Globus pallidus (tissue), 1 donor: ENCODE data around the gene VSIR.

Experiments used
- DNase-seq: peaks from one replicate; pipeline ENCODE4 v3.0.0-alpha.2; 2015; ENCODE audit warnings: low spot score

Gene VSIR

GRCh38 chr10:71763352-71764127 is 9.8 kb downstream of the VSIR start:
- DNase-seq: no peak

- no peak for DNase-seq
Observed at GRCh38 chr10:71762324-71762723, 11.0 kb downstream of the VSIR start.

GRCh38 chr10:71761541-71762113 is 11.7 kb downstream of the VSIR start:
- DNase-seq: no peak

- DNase-seq: no peak
Observed at GRCh38 chr10:71761105-71761511, 12.2 kb downstream of the VSIR start.

GRCh38 chr10:71757399-71757922 is 15.9 kb downstream of the VSIR start:
- no peak for DNase-seq

- no peak for DNase-seq
Observed at GRCh38 chr10:71756311-71757191, 16.8 kb downstream of the VSIR start.

GRCh38 chr10:71755179-71755879 is 18.0 kb downstream of the VSIR start:
- DNase-seq: no peak

- no peak for DNase-seq
Observed at GRCh38 chr10:71754562-71754961, 18.8 kb downstream of the VSIR start.

GRCh38 chr10:71753960-71754505 is 19.3 kb downstream of the VSIR start:
- DNase-seq: no peak

GRCh38 chr10:71753091-71753959 is 20.0 kb downstream of the VSIR start:
- peak; percentile 72 for DNase-seq

- DNase-seq: no peak
Observed at GRCh38 chr10:71752391-71753090, 20.8 kb downstream of the VSIR start.

- no peak for DNase-seq
Observed at GRCh38 chr10:71751515-71752224, 21.6 kb downstream of the VSIR start.

GRCh38 chr10:71750986-71751385 is 22.3 kb downstream of the VSIR start:
- DNase-seq: no peak

GRCh38 chr10:71750124-71750841 is 23.0 kb downstream of the VSIR start:
- no peak for DNase-seq

- DNase-seq: no peak
Observed at GRCh38 chr10:71749396-71749795, 23.9 kb downstream of the VSIR start.

- DNase-seq: peak; percentile 71
Observed at GRCh38 chr10:71748671-71749191, 24.6 kb downstream of the VSIR start.

GRCh38 chr10:71747551-71748523 is 25.5 kb downstream of the VSIR start:
- no peak for DNase-seq
